Endothelial cell of umbilical vein (primary cell): ENCODE results near the gene CKS1B. TPM values are rescaled to one million over a fixed set of nuclear protein-coding genes. Genes with fewer than 3 reads are reported as not detected.
A peak's percentile ranks its signal among the peaks of the same experiment; 100 is the strongest.

Source experiments
- BruUV-seq: library from RNA; stranded (reverse); fragments of 400-500 nt; replicated peaks from 2 replicates; lab custom pipeline; 2021; lab: Mats Ljungman, UMichigan
- CTCF ChIA-PET: fragments of 300-600, 350-600 bp; sonication (Branson Sonifier 250); formaldehyde crosslinking; loops from one replicate; lab custom pipeline; 2021; ENCODE audit warnings: antibody characterized with exemption, inconsistent platforms; lab: Charles Lee
- POLR2A ChIA-PET: fragments of 300-600, 350-600 bp; sonication (Branson Sonifier 250); formaldehyde crosslinking; loops from one replicate; lab custom pipeline; 2021; ENCODE audit warnings: antibody characterized with exemption, inconsistent platforms; lab: Charles Lee
- DNase-seq: peaks from one replicate; pipeline ENCODE4 v3.0.0-alpha.2; 2011; ENCODE audit warnings: low read depth, low spot score
- FAIRE-seq: peaks from 2 replicates; lab custom pipeline; 2011; peaks lifted over from hg19 to GRCh38; lab: Jason Lieb, UNC
- H2AFZ ChIP-seq: 2 replicates; pipeline ENCODE4 v1.6.0; 2012; ENCODE audit warnings: low read depth, low read length, control low read depth, inconsistent platforms
- H3K27ac ChIP-seq: 2 replicates; pipeline ENCODE4 v1.5.1; 2011; ENCODE audit warnings: low read depth, mild to moderate bottlenecking, control low read depth, low read length, moderate library complexity; ENCODE audit not compliant: insufficient read depth
- H3K27me3 ChIP-seq, 2 experiments: 2 replicates each; pipeline versions ENCODE4 v1.6.0 to v1.6.1; 2011; ENCODE audit warnings: low read length in 2 of 2, mixed read lengths in 1 of 2; ENCODE audit not compliant: control insufficient read depth in 2 of 2, insufficient read depth in 2 of 2
- H3K36me3 ChIP-seq, 2 experiments: 2 replicates in 1 of 2; 3 replicates in 1 of 2; pipeline ENCODE4 v1.5.1; 2011; ENCODE audit warnings: low read length in 2 of 2, mild to moderate bottlenecking in 1 of 2, moderate library complexity in 1 of 2; ENCODE audit not compliant: control insufficient read depth in 2 of 2, insufficient read depth in 2 of 2; ENCODE audit errors: extremely low read depth in 1 of 2
- H3K4me1 ChIP-seq: 3 replicates; pipeline ENCODE4 v1.5.1; 2011; ENCODE audit warnings: mild to moderate bottlenecking, low read length; ENCODE audit not compliant: control insufficient read depth, insufficient read depth; ENCODE audit errors: extremely low read depth
- H3K4me2 ChIP-seq: 2 replicates; pipeline ENCODE4 v1.6.1; 2011; ENCODE audit warnings: low read length, control low read depth, mixed read lengths; ENCODE audit not compliant: insufficient read depth
- H3K4me3 ChIP-seq, 3 experiments: fragments of 200-600 bp in 1 of 3; sonication (generic), shearing (Covaris generic) in 1 of 3; replicated peaks in 1 of 3; 2 replicates each; pipeline ENCODE4 v1.5.1; 2011 to 2016; ENCODE audit warnings: control low read depth in 3 of 3, low read length in 3 of 3, mild to moderate bottlenecking in 2 of 3, inconsistent platforms in 1 of 3, low read depth in 1 of 3, moderate library complexity in 1 of 3; ENCODE audit not compliant: insufficient read depth in 1 of 3
- H3K79me2 ChIP-seq: 2 replicates; pipeline ENCODE4 v1.6.0; 2012; ENCODE audit warnings: low read length, inconsistent platforms; ENCODE audit not compliant: control insufficient read depth, insufficient read depth
- H3K9ac ChIP-seq: replicated peaks from 2 replicates; pipeline ENCODE3; 2011; ENCODE audit warnings: low read length, control low read depth; ENCODE audit not compliant: insufficient read depth; ENCODE audit errors: extremely low read depth
- H3K9me1 ChIP-seq: replicated peaks from 3 replicates; pipeline ENCODE4 v1.6.0; 2011; ENCODE audit warnings: mild to moderate bottlenecking, low read length; ENCODE audit not compliant: control insufficient read depth, insufficient read depth; ENCODE audit errors: extremely low read depth
- H3K9me3 ChIP-seq: replicated peaks from 2 replicates; pipeline ENCODE4 v1.5.1; 2012; ENCODE audit warnings: low read length, inconsistent platforms; ENCODE audit not compliant: control insufficient read depth, insufficient read depth
- H4K20me1 ChIP-seq: replicated peaks from 2 replicates; pipeline ENCODE3; 2011; ENCODE audit warnings: mild to moderate bottlenecking, low read length; ENCODE audit not compliant: control insufficient read depth, insufficient read depth; ENCODE audit errors: extremely low read depth
- EZH2 ChIP-seq: IDR thresholded peaks from 2 replicates; pipeline ENCODE4 v1.6.1; 2012; ENCODE audit warnings: borderline replicate concordance, low read depth, mild to moderate bottlenecking, moderate library complexity, low read length, inconsistent platforms; ENCODE audit not compliant: severe bottlenecking
- FOS ChIP-seq: IDR thresholded peaks from 2 replicates; pipeline ENCODE4 v1.6.1; 2011; ENCODE audit warnings: mild to moderate bottlenecking, low read length, moderate library complexity, borderline replicate concordance; ENCODE audit not compliant: insufficient read depth
- GATA2 ChIP-seq: IDR thresholded peaks from 2 replicates; pipeline ENCODE4 v1.7.0; 2011; ENCODE audit warnings: low read depth, mild to moderate bottlenecking, moderate library complexity, mixed read lengths, low read length; ENCODE audit not compliant: insufficient read length, insufficient read depth
- JUN ChIP-seq: IDR thresholded peaks from 2 replicates; pipeline ENCODE4 v1.6.1; 2011; ENCODE audit warnings: borderline replicate concordance, low read depth; ENCODE audit not compliant: insufficient read length, insufficient read depth
- MYC ChIP-seq: IDR thresholded peaks from one replicate; pipeline ENCODE4 v1.6.1; 2011; ENCODE audit warnings: mild to moderate bottlenecking, low read depth, low read length
- POLR2A ChIP-seq: IDR thresholded peaks from 2 replicates; pipeline ENCODE4 v1.6.1; 2012; ENCODE audit warnings: low read depth, mild to moderate bottlenecking, control low read depth, low read length
- POLR2AphosphoS5 ChIP-seq: IDR thresholded peaks from 2 replicates; pipeline ENCODE4 v1.6.1; 2012; ENCODE audit warnings: low read depth, mild to moderate bottlenecking, control low read depth, low read length, moderate library complexity; ENCODE audit not compliant: insufficient read depth
- dilution Hi-C: fragments of 300-500 bp; cut with MboI; formaldehyde crosslinking; loops from one replicate; pipeline ENCODE4 v1.15.0; 2019; ENCODE audit warnings: low sequenced_read_pairs; ENCODE audit not compliant: extremely low pct_ligation_motif_present
- intact Hi-C: fragments of 100-400 bp; cut with micrococcal nuclease; formaldehyde crosslinking; loops from one replicate; pipeline ENCODE4 v1.10.0; 2022
- polyA plus RNA-seq, 4 experiments: library from polyadenylated mRNA; depleted of rRNA in 3 of 4; stranded (reverse) in 3 of 4; unstranded in 1 of 4; fragments of >200 nt; gene quantifications; 2 replicates each; pipeline versions ENCODE4 v1.2.1 to v1.2.3, GENCODE V29; 2011 to 2012; ENCODE audit warnings: missing spikeins in 1 of 4
- total RNA-seq: library from RNA; stranded (reverse); gene quantifications from 2 replicates; pipeline ENCODE4 v1.2.3, GENCODE V29; 2021
- TF ChIP-seq, protein P1 (sequence below), 2 donors: IDR thresholded peaks; 1 replicate in 1 of 2; 2 replicates in 1 of 2; pipeline ENCODE4 v1.5.1; 2011; ENCODE audit warnings: low read length in 2 of 2, mild to moderate bottlenecking in 2 of 2, moderate library complexity in 2 of 2, control low read depth in 1 of 2, inconsistent platforms in 1 of 2, low read depth in 1 of 2; ENCODE audit not compliant: insufficient read depth in 1 of 2; ENCODE audit errors: extremely low read depth in 1 of 2
- TF ChIP-seq, protein P2 (sequence below): IDR thresholded peaks from 2 replicates; pipeline ENCODE4 v1.6.1; 2011; ENCODE audit not compliant: insufficient read depth, insufficient read length

The CKS1B gene
- total and polyA plus RNA-seq, 2 donors (not counting 3 experiments of a cell fraction or from before 2014, with no cell fraction given), result 126 to 280 TPM

DNA sequence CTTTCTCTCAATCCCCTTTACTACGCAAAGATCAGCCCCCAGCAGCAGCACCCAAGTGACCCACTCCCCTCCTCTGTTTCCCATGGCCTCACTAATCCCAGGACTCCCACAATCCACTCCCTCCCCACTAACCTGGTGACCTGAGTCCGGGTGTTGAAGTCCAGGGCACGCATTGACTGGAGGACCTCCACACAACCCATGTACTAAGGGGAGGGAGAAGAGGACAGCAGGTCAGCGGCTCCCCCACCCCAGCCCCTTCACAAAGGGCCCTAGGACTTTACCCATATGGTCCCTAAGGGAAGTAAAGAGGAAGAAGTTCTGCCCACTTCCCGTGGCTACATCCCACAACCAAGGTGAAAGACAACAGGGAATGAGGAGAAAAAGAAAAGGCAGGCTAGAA, 5.2 kb upstream of the CKS1B start:
- TF ChIP-seq, protein P1, sequence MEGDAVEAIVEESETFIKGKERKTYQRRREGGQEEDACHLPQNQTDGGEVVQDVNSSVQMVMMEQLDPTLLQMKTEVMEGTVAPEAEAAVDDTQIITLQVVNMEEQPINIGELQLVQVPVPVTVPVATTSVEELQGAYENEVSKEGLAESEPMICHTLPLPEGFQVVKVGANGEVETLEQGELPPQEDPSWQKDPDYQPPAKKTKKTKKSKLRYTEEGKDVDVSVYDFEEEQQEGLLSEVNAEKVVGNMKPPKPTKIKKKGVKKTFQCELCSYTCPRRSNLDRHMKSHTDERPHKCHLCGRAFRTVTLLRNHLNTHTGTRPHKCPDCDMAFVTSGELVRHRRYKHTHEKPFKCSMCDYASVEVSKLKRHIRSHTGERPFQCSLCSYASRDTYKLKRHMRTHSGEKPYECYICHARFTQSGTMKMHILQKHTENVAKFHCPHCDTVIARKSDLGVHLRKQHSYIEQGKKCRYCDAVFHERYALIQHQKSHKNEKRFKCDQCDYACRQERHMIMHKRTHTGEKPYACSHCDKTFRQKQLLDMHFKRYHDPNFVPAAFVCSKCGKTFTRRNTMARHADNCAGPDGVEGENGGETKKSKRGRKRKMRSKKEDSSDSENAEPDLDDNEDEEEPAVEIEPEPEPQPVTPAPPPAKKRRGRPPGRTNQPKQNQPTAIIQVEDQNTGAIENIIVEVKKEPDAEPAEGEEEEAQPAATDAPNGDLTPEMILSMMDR (IDR thresholded peaks at IDR 0.05; ENCODE audit: extremely low read depth in 1 of 2, insufficient read depth in 1 of 2, low read depth in 1 of 2, low read length in 2 of 2), result no peak
- no peak for TF ChIP-seq MYC
- no peak for TF ChIP-seq FOS
- Histone ChIP-seq H3K27me3 (no peaks in the 10 kb centered on the region), H3K9ac (peak overlapping the region; percentile 57), H3K36me3 (peaks cover 19 to 27% of the 10 kb centered on the region in 2 experiments), H3K9me3 (no peaks in the 10 kb centered on the region), H3K4me1 (peaks cover 66% of the 10 kb centered on the region), H3K27ac (peak overlapping the region; percentile 99), H3K79me2 (peaks cover 58% of the 10 kb centered on the region), H3K4me2 (peak overlapping the region; percentile 80), H4K20me1 (no peaks in the 10 kb centered on the region), H3K4me3 (peak overlapping the region; percentile 64 to 78 (median 70)), H2AFZ (no peak overlapping the region), H3K9me1 (no peaks in the 10 kb centered on the region)
- dilution Hi-C loops, result no loop called here
- POLR2A ChIA-PET, result no interaction called here
- CTCF ChIA-PET, result interaction anchor here (1.3 to 8.5 kb wide), 6 partner anchors 8 to 82 kb away, joined by 4 to 81 read pairs (median 22); partner anchors contain the start of genes ADAM15, PBXIP1 and PYGO2
- no TSS peak for BruUV-seq
- DNase-seq (no peak), FAIRE-seq (no peak)
- intact Hi-C loops, result no loop called here

DNA sequence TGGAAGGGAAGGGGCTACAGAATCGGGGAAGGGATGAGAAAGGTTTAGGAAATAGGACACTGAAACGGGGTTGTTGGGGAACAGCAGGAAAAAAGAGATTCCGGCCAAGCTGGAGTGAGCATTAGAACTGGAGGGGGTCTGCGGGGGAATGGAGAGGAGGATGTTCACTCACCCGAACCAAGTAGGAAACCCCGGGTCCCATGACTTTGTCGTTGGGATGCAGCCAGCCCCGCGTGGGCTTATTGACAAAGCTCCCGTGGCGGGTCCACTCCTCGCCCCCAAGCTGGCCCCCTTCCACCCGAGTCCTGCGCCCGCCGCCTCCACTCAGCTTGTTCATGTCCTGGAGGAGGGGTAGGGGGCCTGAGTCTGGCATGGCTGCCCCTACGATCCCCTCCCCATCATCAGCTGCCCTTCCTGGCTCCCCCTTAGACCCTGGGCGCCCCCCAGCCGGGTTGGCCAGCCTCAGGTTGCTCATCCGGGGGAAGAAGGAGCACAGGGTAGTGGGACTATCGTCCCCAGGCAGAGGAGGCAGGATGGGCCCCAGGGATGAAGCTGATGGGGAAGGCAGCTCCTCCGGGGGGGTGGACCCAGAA, 4.5 kb upstream of the CKS1B start:
- no peak for DNase-seq
- Histone ChIP-seq H3K27ac (peak overlapping the region; percentile 99), H3K36me3 (peaks cover 13 to 20% of the 10 kb centered on the region in 2 experiments), H3K27me3 (no peaks in the 10 kb centered on the region), H3K9ac (peak overlapping the region; percentile 57), H3K4me1 (peaks cover 66% of the 10 kb centered on the region), H3K4me3 (peak overlapping the region; percentile 64 to 78 (median 70)), H4K20me1 (no peaks in the 10 kb centered on the region), H3K4me2 (peak overlapping the region; percentile 80), H2AFZ (no peak overlapping the region), H3K79me2 (peaks cover 53% of the 10 kb centered on the region), H3K9me3 (no peaks in the 10 kb centered on the region), H3K9me1 (no peaks in the 10 kb centered on the region)
- FAIRE-seq, result no peak
- BruUV-seq, result TSS peak; percentile 1
- intact Hi-C loops (loop anchor here (1.0 to 10.0 kb wide), 3 partner anchors 9 to 485 kb away; partner anchors contain the start of genes EFNA1 and PYGO2), dilution Hi-C loops (no loop called here)
- TF ChIP-seq POLR2A, result peak; percentile 63
- TF ChIP-seq, protein P2, sequence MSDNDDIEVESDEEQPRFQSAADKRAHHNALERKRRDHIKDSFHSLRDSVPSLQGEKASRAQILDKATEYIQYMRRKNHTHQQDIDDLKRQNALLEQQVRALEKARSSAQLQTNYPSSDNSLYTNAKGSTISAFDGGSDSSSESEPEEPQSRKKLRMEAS, result no peak
- TF ChIP-seq MYC, result no peak
- TF ChIP-seq GATA2, result no peak
- no peak for TF ChIP-seq JUN
- no peak for TF ChIP-seq FOS
- TF ChIP-seq, protein P1 (IDR thresholded peaks at IDR 0.05; ENCODE audit: extremely low read depth in 1 of 2, insufficient read depth in 1 of 2, low read depth in 1 of 2, low read length in 2 of 2), result no peak
- TF ChIP-seq EZH2, result no peak
- peak; percentile 49 for TF ChIP-seq POLR2AphosphoS5
- ChIA-PET CTCF (interaction anchor here (1.0 to 8.5 kb wide), 9 partner anchors 9 to 115 kb away, joined by 3 to 81 read pairs (median 17); partner anchors contain the start of genes ADAM15, LENEP, PBXIP1 and PYGO2), POLR2A (interaction anchor here (0.9 to 1.6 kb wide), 3 partner anchors 9 to 24 kb away, joined by 3 to 10 read pairs (median 4); partner anchors contain the start of gene PYGO2)
